PC-9 (cell line): Measurements from ENCODE around the gene CXCL17.

Source experiments
- EZH2 ChIP-seq: fragments of 200-600 bp; sonication (generic); IDR thresholded peaks from 2 replicates; pipeline ENCODE4 v1.8.0; 2017; ENCODE audit warnings: antibody characterized with exemption, low read depth
- TF ChIP-seq, protein P1 (sequence below): fragments of 200-600 bp; sonication (generic); conservative IDR thresholded peaks from 2 replicates; pipeline ENCODE4 v1.6.1; 2017; ENCODE audit warnings: mixed run types, antibody characterized with exemption, mild to moderate bottlenecking, moderate library complexity

DNA sequence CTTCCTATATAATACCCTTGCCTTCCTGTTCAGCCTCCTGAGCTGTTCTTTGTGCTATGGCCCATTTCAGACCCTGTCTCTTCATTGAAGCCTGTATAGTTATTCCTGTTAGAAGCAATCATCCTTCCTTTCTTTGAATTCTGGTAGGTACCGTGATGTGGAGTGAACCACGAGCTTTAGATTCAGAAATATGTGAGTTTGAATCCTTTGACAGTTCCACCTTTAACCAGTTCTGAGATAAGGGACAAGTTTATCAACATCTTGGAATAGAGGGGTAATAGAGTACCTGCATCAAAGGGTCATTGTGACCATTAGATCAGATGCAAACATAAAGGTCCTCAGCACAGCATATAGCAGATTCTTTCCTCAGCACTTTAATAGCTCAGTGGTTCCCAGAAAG, 12.3 kb upstream of the CXCL17 start:
- no peak for TF ChIP-seq EZH2
- TF ChIP-seq, protein P1, sequence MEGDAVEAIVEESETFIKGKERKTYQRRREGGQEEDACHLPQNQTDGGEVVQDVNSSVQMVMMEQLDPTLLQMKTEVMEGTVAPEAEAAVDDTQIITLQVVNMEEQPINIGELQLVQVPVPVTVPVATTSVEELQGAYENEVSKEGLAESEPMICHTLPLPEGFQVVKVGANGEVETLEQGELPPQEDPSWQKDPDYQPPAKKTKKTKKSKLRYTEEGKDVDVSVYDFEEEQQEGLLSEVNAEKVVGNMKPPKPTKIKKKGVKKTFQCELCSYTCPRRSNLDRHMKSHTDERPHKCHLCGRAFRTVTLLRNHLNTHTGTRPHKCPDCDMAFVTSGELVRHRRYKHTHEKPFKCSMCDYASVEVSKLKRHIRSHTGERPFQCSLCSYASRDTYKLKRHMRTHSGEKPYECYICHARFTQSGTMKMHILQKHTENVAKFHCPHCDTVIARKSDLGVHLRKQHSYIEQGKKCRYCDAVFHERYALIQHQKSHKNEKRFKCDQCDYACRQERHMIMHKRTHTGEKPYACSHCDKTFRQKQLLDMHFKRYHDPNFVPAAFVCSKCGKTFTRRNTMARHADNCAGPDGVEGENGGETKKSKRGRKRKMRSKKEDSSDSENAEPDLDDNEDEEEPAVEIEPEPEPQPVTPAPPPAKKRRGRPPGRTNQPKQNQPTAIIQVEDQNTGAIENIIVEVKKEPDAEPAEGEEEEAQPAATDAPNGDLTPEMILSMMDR: no peak
